Caco-2 (cell line): ENCODE results near the gene GRK6. TPM values are rescaled to one million over a fixed set of nuclear protein-coding genes. Genes with fewer than 3 reads are reported as not detected.

ENCODE experiments used
- BruUV-seq: library from RNA; stranded (reverse); fragments of 400-500 nt; replicated peaks from 2 replicates; lab custom pipeline; 2021; lab: Mats Ljungman, UMichigan
- CTCF ChIA-PET: fragments of 300-600 bp; sonication (Branson Sonifier 250); formaldehyde crosslinking; loops from one replicate; lab custom pipeline; 2022; ENCODE audit warnings: antibody characterized with exemption; lab: Charles Lee
- POLR2A ChIA-PET: fragments of 300-600 bp; sonication (Branson Sonifier 250); formaldehyde crosslinking; loops from one replicate; lab custom pipeline; 2022; ENCODE audit warnings: antibody characterized with exemption; lab: Charles Lee
- DNase-seq, 2 experiments: peaks; one replicate each; pipeline versions ENCODE4 v3.0.0 to v3.0.0-alpha.2; 2020 to 2022
- H3K27me3 ChIP-seq: replicated peaks from 2 replicates; pipeline ENCODE4 v1.6.0; 2011; ENCODE audit warnings: low read length; ENCODE audit not compliant: control insufficient read depth, insufficient read depth
- H3K36me3 ChIP-seq: 2 replicates; pipeline ENCODE4 v1.5.1; 2011; ENCODE audit warnings: low read length; ENCODE audit not compliant: control insufficient read depth, insufficient read depth
- H3K4me1 ChIP-seq: fragments of 250-450 bp; sonication (Bioruptor Pico); 2 replicates; pipeline ENCODE4 v1.5.1; 2020; ENCODE audit warnings: mild to moderate bottlenecking
- H3K4me3 ChIP-seq: 2 replicates; pipeline ENCODE4 v1.5.1; 2011; ENCODE audit warnings: low read depth, mild to moderate bottlenecking, control low read depth, low read length
- H3K9me3 ChIP-seq: fragments of 250-450 bp; sonication (Bioruptor Pico); 2 replicates; pipeline ENCODE4 v1.5.1; 2020; ENCODE audit warnings: mild to moderate bottlenecking, moderate library complexity
- H3K27ac Mint-ChIP-seq: one replicate; pipeline ENCODE4 v1.8.0; 2022; ENCODE audit warnings: mixed read lengths; ENCODE audit not compliant: unreplicated experiment
- H3K27me3 Mint-ChIP-seq: one replicate; pipeline ENCODE4 v1.8.0; 2022; ENCODE audit warnings: mixed read lengths; ENCODE audit not compliant: insufficient read depth, unreplicated experiment
- H3K36me3 Mint-ChIP-seq: one replicate; pipeline ENCODE4 v1.8.0; 2022; ENCODE audit warnings: mild to moderate bottlenecking, mixed read lengths; ENCODE audit not compliant: insufficient read depth, unreplicated experiment
- H3K4me1 Mint-ChIP-seq: one replicate; pipeline ENCODE4 v1.8.0; 2022; ENCODE audit warnings: low read depth, mixed read lengths; ENCODE audit not compliant: unreplicated experiment
- H3K4me3 Mint-ChIP-seq: one replicate; pipeline ENCODE4 v1.8.0; 2022; ENCODE audit warnings: mild to moderate bottlenecking, moderate library complexity, mixed read lengths; ENCODE audit not compliant: unreplicated experiment
- H3K9me3 Mint-ChIP-seq: one replicate; pipeline ENCODE4 v1.8.0; 2022; ENCODE audit warnings: mixed read lengths; ENCODE audit not compliant: unreplicated experiment
- intact Hi-C: fragments of 100-400 bp; cut with micrococcal nuclease; formaldehyde crosslinking; loops from one replicate; pipeline ENCODE4 v1.10.0; 2022; ENCODE audit not compliant: unreplicated experiment
- total RNA-seq: library from RNA; stranded (reverse); gene quantifications from 2 replicates; pipeline ENCODE4 v1.2.3, GENCODE V29; 2022
- TF ChIP-seq, protein P1 (sequence below), 2 experiments: fragments of 200-600 bp in 1 of 2; IDR thresholded peaks; 1 replicate in 1 of 2; 2 replicates in 1 of 2; pipeline versions ENCODE4 v1.5.1 to v1.8.0; 2011 to 2022; ENCODE audit warnings: antibody characterized with exemption in 1 of 2, control low read depth in 1 of 2, inconsistent platforms in 1 of 2, low read depth in 1 of 2, low read length in 1 of 2, mild to moderate bottlenecking in 1 of 2, moderate library complexity in 1 of 2; ENCODE audit not compliant: insufficient read depth in 1 of 2, severe bottlenecking in 1 of 2, unreplicated experiment in 1 of 2

GRK6 gene
- total RNA-seq, 1 experiment from 2014 or later: 71.9 TPM

DNA sequence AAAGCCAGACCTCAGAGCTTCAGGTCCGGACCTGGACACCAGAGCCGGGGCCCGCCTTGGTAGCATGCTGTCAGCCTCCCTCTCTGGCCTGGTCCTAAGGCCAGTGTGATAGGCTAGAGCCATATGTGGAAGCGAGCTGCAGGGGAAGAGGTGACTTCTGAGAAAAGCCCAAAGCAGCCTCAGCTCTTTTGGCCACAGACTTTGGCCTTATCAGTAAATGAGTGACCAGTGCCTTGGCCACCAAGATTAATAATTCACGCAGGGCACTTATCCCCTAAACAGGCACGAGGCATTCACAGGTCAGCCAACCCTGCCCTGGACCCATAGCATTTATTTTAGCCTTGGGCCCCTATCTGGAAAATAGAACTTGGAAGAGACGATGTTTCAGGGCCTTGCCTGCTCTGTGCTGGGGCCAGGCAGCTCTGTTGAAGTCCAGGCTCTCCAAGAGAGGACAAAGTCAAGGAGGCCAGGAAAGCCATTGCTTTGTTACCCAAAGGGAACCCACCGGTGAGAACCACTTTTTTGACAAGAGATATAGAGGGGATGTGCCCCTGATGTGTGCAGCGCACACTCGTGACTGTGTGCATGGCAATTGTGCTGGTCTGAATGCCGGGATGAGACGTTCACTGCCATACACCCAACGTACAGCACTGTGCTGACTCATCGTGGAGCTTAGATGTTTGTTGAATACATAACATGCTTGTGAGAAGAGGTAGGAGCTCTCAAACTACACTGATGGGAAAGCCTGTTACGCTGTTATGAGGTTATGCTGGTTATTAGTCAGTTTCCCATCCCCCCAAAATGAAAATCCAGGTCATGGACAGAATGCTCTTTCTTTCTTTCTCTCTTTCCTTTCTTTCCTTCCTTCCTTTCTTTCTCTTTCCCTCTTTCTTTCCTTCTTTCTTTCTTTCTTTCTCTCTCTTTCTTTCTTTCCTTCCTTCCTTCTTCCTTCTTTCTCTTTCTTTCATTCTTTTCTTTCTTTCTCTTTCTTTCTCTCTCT is 47.3 kb upstream of the GRK6 start:
- TF ChIP-seq, protein P1, sequence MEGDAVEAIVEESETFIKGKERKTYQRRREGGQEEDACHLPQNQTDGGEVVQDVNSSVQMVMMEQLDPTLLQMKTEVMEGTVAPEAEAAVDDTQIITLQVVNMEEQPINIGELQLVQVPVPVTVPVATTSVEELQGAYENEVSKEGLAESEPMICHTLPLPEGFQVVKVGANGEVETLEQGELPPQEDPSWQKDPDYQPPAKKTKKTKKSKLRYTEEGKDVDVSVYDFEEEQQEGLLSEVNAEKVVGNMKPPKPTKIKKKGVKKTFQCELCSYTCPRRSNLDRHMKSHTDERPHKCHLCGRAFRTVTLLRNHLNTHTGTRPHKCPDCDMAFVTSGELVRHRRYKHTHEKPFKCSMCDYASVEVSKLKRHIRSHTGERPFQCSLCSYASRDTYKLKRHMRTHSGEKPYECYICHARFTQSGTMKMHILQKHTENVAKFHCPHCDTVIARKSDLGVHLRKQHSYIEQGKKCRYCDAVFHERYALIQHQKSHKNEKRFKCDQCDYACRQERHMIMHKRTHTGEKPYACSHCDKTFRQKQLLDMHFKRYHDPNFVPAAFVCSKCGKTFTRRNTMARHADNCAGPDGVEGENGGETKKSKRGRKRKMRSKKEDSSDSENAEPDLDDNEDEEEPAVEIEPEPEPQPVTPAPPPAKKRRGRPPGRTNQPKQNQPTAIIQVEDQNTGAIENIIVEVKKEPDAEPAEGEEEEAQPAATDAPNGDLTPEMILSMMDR (IDR thresholded peaks at IDR 0.05; ENCODE audit: insufficient read depth in 1 of 2, low read depth in 1 of 2, low read length in 1 of 2, severe bottlenecking in 1 of 2, unreplicated experiment in 1 of 2): no peak
- Histone ChIP-seq H3K9me3 (no peaks in the 10 kb centered on the region), H3K36me3 (no peaks in the 10 kb centered on the region), H3K4me1 (peaks cover 30% of the 10 kb centered on the region), H3K27me3 (no peaks in the 10 kb centered on the region), H3K4me3 (peak overlapping the region; percentile 10; the same call in 1 of the 2 replicates)
- intact Hi-C loops: loop anchor here (1.0 kb wide), 2 partner anchors 9 to 11 kb away; no protein-coding TSS in a partner anchor
- Mint-ChIP-seq H3K27me3 (no peaks in the 10 kb centered on the region), H3K27ac (peak overlapping the region; percentile 94), H3K9me3 (no peaks in the 10 kb centered on the region), H3K36me3 (no peaks in the 10 kb centered on the region), H3K4me3 (peak overlapping the region; percentile 34), H3K4me1 (peaks cover 30% of the 10 kb centered on the region)
- BruUV-seq: TSS peak; percentile 97
- ChIA-PET POLR2A (interaction anchor here (0.5 to 2.1 kb wide), 11 partner anchors 9 to 293 kb away, joined by 3 to 23 read pairs (median 4); partner anchors contain the start of genes FGFR4, GRK6, LMAN2 and PDLIM7), CTCF (interaction anchor here (0.6 to 3.1 kb wide), 17 partner anchors 9 to 293 kb away, joined by 3 to 57 read pairs (median 8); partner anchors contain the start of genes GRK6, LMAN2 and PRR7)
- peak; percentile 74 to 89 for DNase-seq

- Mint-ChIP-seq H3K27ac (peak overlapping the region; percentile 21), H3K36me3 (no peaks in the 10 kb centered on the region), H3K27me3 (no peaks in the 10 kb centered on the region), H3K9me3 (no peaks in the 10 kb centered on the region), H3K4me3 (no peak overlapping the region), H3K4me1 (peaks cover 30% of the 10 kb centered on the region)
- TF ChIP-seq, protein P1 (IDR thresholded peaks at IDR 0.05; ENCODE audit: insufficient read depth in 1 of 2, low read depth in 1 of 2, low read length in 1 of 2, severe bottlenecking in 1 of 2, unreplicated experiment in 1 of 2): no peak
- POLR2A ChIA-PET: no interaction called here
- H3K36me3 ChIP-seq: no peaks in the 10 kb centered on the region
- intact Hi-C loops: no loop called here
- DNase-seq: no peak
- CTCF ChIA-PET: no interaction called here
- H3K4me1 ChIP-seq: peaks cover 30% of the 10 kb centered on the region
- H3K27me3 ChIP-seq: no peaks in the 10 kb centered on the region
- no peak overlapping the region for H3K4me3 ChIP-seq
- BruUV-seq: no TSS peak
- H3K9me3 ChIP-seq: no peaks in the 10 kb centered on the region
Observed at GRCh38 chr5:177380805-177381126, 45.7 kb upstream of the GRK6 start.

DNA sequence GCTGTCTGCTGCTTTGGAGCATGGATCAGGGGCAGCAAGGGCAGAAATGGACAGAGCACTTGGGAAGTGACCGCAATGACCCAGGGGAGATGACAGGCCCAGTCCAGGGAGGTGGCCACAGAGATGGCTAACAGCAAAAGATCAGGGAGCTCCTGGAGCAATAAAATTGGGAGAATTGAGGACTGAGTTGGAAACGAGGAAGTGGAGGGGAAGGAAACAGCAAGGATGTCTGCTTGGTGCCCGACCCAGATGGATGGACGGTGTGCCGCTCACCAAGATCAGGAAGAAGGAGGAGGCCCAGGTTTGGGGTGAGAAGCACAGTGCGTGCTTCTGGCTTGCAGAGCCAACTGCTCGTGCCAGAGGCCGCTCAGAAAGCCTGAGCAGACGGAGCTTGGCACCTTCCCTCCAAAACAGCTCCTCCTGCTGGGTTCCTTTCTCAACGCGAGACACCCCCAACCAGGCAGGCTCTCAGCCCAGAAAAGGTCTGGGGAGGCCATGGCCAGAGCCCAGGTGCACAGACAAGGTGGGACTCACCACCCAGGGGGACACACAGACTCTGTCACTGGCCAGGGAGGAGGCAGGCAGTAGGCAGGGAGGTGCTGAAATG is 44.0 kb upstream of the GRK6 start:
- no peaks in the 10 kb centered on the region for H3K27me3 ChIP-seq
- POLR2A ChIA-PET: interaction anchor here (1.0 kb wide), 1 partner anchor 21 kb away, joined by 3 read pairs; no protein-coding TSS in a partner anchor
- no TSS peak for BruUV-seq
- Mint-ChIP-seq H3K4me3 (no peak overlapping the region), H3K36me3 (no peaks in the 10 kb centered on the region), H3K9me3 (no peaks in the 10 kb centered on the region), H3K27me3 (no peaks in the 10 kb centered on the region), H3K27ac (peak overlapping the region; percentile 36), H3K4me1 (peaks cover 30% of the 10 kb centered on the region)
- H3K4me3 ChIP-seq: no peak overlapping the region
- intact Hi-C loops: no loop called here
- peak in 1 of 2 experiments; percentile 53 for DNase-seq
- H3K36me3 ChIP-seq: no peaks in the 10 kb centered on the region
- TF ChIP-seq, protein P1 (IDR thresholded peaks at IDR 0.05; ENCODE audit: insufficient read depth in 1 of 2, low read depth in 1 of 2, low read length in 1 of 2, severe bottlenecking in 1 of 2, unreplicated experiment in 1 of 2): peak in 1 of 2 experiments; percentile 36
- H3K9me3 ChIP-seq: no peaks in the 10 kb centered on the region
- CTCF ChIA-PET: interaction anchor here (0.6 to 2.1 kb wide), 7 partner anchors 11 to 777 kb away, joined by 3 to 16 read pairs (median 5); no protein-coding TSS in a partner anchor
- peaks cover 30% of the 10 kb centered on the region for H3K4me1 ChIP-seq
